ENCODE results near the gene GPAT3. TPM values are rescaled to one million over a fixed set of nuclear protein-coding genes. Genes with fewer than 3 reads are reported as not detected.
"Not testable (repeated sequence)": the region's sequence is repeated elsewhere in the genome, so short reads cannot be mapped to it uniquely, and the experiment has no call there.

GPAT3 gene
- total and polyA plus RNA-seq, 8 donors = 1.7 to 18.9 (median 4.0) TPM; not detected in 1

DNA sequence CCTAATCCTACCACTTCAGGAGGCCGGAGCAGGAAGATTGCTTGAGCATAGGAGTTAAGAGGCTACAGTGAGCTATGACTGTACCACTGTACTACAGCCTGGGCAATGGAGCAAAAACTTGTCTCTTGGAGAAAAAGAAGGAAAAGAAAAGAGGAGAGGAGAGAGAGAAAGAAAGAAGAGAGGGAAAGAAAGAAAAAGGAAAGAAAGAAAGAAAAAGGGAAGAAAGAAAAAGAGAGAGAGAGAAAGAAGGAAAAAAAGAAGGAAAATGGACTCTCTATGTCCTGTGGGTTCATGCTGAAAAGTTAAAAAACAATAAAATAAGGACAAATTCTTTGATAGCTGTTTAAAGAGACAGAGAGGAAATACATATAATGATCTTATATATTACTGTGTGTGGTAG lies 37.7 kb upstream of the GPAT3 start:
- intact Hi-C loops (cut with DNase I; ENCODE audit: low total_unique reads) = no loop called here
- Histone ChIP-seq H3K4me3 (no peak overlapping the region), H3K36me3 (no peaks in the 10 kb centered on the region), H3K4me1 (no peaks in the 10 kb centered on the region), H3K9me3 (no peaks in the 10 kb centered on the region), H3K27ac (no peak overlapping the region), H3K27me3 (no peaks in the 10 kb centered on the region)
- DNase-seq = no peak
- WGBS, 5 donors = 86 to 100% (median 94%) methylated on average over 1 of the region's 1 CpG
- no peak for TF ChIP-seq POLR2AphosphoS5 (IDR thresholded peaks at IDR 0.05)
- no peak for TF ChIP-seq POLR2A (IDR thresholded peaks at IDR 0.05)
- no peak for TF ChIP-seq EP300 (IDR thresholded peaks at IDR 0.05)
- TF ChIP-seq, protein P1, sequence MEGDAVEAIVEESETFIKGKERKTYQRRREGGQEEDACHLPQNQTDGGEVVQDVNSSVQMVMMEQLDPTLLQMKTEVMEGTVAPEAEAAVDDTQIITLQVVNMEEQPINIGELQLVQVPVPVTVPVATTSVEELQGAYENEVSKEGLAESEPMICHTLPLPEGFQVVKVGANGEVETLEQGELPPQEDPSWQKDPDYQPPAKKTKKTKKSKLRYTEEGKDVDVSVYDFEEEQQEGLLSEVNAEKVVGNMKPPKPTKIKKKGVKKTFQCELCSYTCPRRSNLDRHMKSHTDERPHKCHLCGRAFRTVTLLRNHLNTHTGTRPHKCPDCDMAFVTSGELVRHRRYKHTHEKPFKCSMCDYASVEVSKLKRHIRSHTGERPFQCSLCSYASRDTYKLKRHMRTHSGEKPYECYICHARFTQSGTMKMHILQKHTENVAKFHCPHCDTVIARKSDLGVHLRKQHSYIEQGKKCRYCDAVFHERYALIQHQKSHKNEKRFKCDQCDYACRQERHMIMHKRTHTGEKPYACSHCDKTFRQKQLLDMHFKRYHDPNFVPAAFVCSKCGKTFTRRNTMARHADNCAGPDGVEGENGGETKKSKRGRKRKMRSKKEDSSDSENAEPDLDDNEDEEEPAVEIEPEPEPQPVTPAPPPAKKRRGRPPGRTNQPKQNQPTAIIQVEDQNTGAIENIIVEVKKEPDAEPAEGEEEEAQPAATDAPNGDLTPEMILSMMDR (IDR thresholded peaks at IDR 0.05) = no peak

DNA sequence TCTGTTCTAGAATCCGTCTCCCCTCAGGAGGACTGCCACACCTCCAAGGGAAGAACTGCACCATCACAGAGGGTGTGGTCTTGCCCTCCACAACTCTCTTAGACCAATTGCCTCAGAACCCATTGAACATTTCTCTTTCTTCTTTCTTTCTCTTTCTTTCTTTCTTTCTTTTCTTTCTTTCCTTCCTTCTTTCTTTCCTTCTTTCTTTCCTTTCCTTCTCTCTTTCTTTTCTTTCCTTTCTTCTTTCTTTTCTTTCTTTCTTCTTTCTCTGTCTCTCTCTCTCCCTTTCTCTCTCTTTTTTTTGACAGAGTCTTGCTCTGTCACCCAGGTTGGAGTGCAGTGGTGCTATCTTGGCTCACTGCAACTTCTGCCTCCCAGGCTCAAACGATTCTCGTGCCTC lies 34.2 kb upstream of the GPAT3 start:
- H3K4me1 ChIP-seq; H3K36me3 ChIP-seq; intact Hi-C loops (cut with DNase I; ENCODE audit: low total_unique reads); H3K27ac ChIP-seq; H3K4me3 ChIP-seq; DNase-seq; H3K27me3 ChIP-seq; H3K9me3 ChIP-seq: not testable (repeated sequence)
- WGBS, 5 donors = 89 to 95% (median 91%) methylated on average over 3 of the region's 3 CpGs

DNA sequence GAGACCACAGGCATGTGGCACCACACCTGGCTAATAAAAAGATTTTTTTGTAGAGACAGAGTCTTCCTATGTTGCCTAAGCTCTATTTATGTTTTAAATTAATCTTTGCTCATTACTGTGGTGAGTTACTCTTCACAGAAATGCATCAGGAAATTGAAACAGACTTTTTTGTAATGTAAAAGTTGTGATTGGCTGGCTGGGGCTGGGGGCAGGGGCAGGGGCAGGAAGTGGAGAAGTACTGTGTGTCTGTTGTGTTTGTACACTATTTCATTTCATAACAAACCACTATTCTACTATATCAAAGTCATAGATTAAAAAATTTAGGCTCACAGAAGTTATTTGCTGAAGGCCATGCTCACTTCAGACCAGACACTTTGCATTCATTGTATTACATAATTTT lies 31.9 kb upstream of the GPAT3 start:
- Histone ChIP-seq H3K27ac (no peak overlapping the region), H3K9me3 (no peaks in the 10 kb centered on the region), H3K36me3 (no peaks in the 10 kb centered on the region), H3K4me3 (no peak overlapping the region), H3K4me1 (no peaks in the 10 kb centered on the region), H3K27me3 (no peaks in the 10 kb centered on the region)
- no peak for TF ChIP-seq EP300 (IDR thresholded peaks at IDR 0.05)
- no peak for TF ChIP-seq POLR2A (IDR thresholded peaks at IDR 0.05)
- no peak for DNase-seq
- intact Hi-C loops (cut with DNase I; ENCODE audit: low total_unique reads) = no loop called here

DNA sequence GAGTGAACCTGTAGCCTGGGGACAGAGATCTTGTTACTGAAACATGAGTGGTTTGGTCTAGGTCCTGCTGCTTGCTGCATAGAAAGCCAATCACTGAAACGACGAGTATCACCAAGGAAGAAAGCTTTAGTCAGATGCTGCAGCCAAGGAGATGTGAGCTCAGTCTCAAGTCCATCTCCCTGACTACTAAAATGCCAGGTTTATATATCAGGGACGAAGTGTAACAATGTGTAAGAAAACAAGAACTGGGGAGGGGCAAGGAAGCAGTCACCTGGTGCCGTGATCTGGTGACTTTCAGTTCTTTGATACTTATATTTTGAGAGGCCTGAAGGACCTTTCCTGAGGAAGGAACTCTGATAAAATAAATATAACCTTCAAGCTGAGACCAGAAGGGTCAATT lies 31.4 kb upstream of the GPAT3 start:
- H3K27ac ChIP-seq = no peak overlapping the region
- TF ChIP-seq, protein P1 (IDR thresholded peaks at IDR 0.05) = no peak
- TF ChIP-seq EP300 (IDR thresholded peaks at IDR 0.05) = no peak
- no peak for TF ChIP-seq POLR2AphosphoS5 (IDR thresholded peaks at IDR 0.05)
- no peak for TF ChIP-seq POLR2A (IDR thresholded peaks at IDR 0.05)
- H3K36me3 ChIP-seq = no peaks in the 10 kb centered on the region
- WGBS, 5 donors = 26 to 53% (median 41%) methylated on average over 4 of the region's 4 CpGs
- H3K9me3 ChIP-seq = no peaks in the 10 kb centered on the region
- no peaks in the 10 kb centered on the region for H3K27me3 ChIP-seq
- no peak overlapping the region for H3K4me3 ChIP-seq
- intact Hi-C loops (cut with DNase I; ENCODE audit: low total_unique reads) = no loop called here
- peak in 1 of 2 donors; percentile 11 for DNase-seq
- no peaks in the 10 kb centered on the region for H3K4me1 ChIP-seq

DNA sequence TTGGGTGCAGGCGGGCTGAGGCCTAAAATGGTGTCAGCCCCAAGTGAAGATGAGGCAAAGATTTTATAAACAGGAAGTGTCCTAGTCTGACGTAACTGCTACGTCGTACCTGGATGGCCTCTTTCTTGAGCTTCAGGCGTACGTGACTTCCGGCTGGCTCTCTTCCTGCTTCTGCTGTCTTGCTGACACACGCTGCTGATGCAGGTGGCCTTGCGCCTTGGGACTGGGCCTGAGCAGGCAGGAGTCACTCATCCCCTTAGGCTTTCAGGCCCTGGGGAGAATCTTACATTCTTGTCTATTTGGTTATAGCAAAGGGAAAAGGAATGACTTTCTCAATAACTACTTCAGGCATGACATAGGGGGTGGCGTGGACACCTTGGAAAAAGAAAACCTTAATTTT lies 30.9 kb upstream of the GPAT3 start:
- 86 to 94% (median 92%) methylated on average over 10 of the region's 10 CpGs for WGBS, 5 donors
- Histone ChIP-seq H3K27ac (no peak overlapping the region), H3K36me3 (no peaks in the 10 kb centered on the region), H3K4me3 (no peak overlapping the region), H3K27me3 (no peaks in the 10 kb centered on the region), H3K4me1 (no peaks in the 10 kb centered on the region), H3K9me3 (no peaks in the 10 kb centered on the region)
- TF ChIP-seq POLR2AphosphoS5 (IDR thresholded peaks at IDR 0.05) (no peak), POLR2A (IDR thresholded peaks at IDR 0.05) (no peak), EP300 (IDR thresholded peaks at IDR 0.05) (no peak)
- TF ChIP-seq, protein P1 (IDR thresholded peaks at IDR 0.05) = no peak
- intact Hi-C loops (cut with DNase I; ENCODE audit: low total_unique reads) = loop anchor here (5.0 kb wide), 1 partner anchor 137 kb away; no protein-coding TSS in a partner anchor
- no peak for DNase-seq
